GM08714 (cell line): ENCODE results near the gene PPAN.
A peak's percentile ranks its signal among the peaks of the same experiment; 100 is the strongest.

Experiments
- H3K4me3 ChIP-seq: fragments of 200-500 bp; sonication (Bioruptor generic); 2 replicates; pipeline ENCODE4 v1.5.1; 2014; ENCODE audit warnings: mild to moderate bottlenecking, low read length, inconsistent platforms
- ZNF274 ChIP-seq: IDR thresholded peaks from 2 replicates; pipeline ENCODE4 v1.6.1; 2012; ENCODE audit warnings: mild to moderate bottlenecking, low read depth, low read length

Gene PPAN

GRCh38 chr19:10106100-10106936 is at the start of gene PPAN:
Gene PPAN, plus strand, starts transcription at chr19:10106362. Its CDS starts 33 bp downstream, at chr19:10106395.
- no peak for TF ChIP-seq ZNF274
- H3K4me3 ChIP-seq, result peak within 1 kb of the TSS; percentile 75

- H3K4me3 ChIP-seq, result no peak overlapping the region
- TF ChIP-seq ZNF274, result no peak
These were observed 44.3 kb upstream of the PPAN start for GRCh38 chr19:10061717-10062310.

- no peak overlapping the region for H3K4me3 ChIP-seq
- TF ChIP-seq ZNF274, result no peak
These were observed 38.0 kb upstream of the PPAN start for GRCh38 chr19:10068205-10068604.

DNA sequence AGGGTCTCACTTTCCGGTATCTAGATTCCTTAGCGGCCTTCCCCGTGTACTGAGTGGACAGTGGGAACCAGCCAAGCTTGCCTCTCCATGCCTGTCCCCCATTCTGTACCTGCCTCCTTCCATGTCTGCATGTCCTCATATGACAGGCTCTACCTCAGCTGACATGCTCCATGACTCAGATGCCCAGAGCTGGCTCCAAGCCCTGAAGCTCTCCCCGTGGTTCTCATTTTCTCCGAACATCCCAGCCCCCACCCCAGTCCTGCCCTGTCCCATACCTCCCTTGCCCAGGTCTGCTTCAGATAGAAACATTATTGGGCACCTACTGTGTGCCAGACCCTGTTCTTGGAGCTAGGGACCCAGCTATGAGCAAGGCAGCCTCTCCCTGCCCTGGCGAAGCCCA is 37.1 kb upstream of the PPAN start:
- no peak overlapping the region for H3K4me3 ChIP-seq
- no peak for TF ChIP-seq ZNF274

- TF ChIP-seq ZNF274, result no peak
These were observed 35.3 kb upstream of the PPAN start for GRCh38 chr19:10070730-10071446.

DNA sequence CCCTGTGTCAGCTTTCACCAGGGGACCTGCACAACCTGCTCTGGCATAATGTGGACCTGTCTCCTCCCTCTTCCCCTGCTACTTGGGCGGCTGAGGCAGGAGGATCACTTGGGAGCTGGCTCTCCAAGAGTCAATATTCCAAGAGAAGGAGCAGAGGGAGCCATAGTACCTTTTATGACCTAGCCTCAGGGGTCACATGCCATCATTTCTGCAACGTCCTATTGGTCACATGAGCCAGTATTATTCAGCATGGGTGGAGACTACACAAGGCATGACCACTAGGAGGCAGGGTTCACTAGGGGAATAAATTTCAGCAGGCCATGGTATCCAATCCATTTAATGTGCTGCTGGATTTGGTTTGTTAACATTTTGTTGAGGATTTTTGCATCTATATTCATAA is 32.0 kb upstream of the PPAN start:
- no peak overlapping the region for H3K4me3 ChIP-seq
- TF ChIP-seq ZNF274, result no peak

More at GRCh38 chr19:10070730-10071446, 35.3 kb upstream of the PPAN start:
- H3K4me3 ChIP-seq, result no peak overlapping the region

GRCh38 chr19:10076535-10076934 is 29.6 kb upstream of the PPAN start:
- no peak for TF ChIP-seq ZNF274
- no peak overlapping the region for H3K4me3 ChIP-seq

- H3K4me3 ChIP-seq, result no peak overlapping the region
- TF ChIP-seq ZNF274, result no peak
These were observed 27.8 kb upstream of the PPAN start for GRCh38 chr19:10078329-10078728.

DNA sequence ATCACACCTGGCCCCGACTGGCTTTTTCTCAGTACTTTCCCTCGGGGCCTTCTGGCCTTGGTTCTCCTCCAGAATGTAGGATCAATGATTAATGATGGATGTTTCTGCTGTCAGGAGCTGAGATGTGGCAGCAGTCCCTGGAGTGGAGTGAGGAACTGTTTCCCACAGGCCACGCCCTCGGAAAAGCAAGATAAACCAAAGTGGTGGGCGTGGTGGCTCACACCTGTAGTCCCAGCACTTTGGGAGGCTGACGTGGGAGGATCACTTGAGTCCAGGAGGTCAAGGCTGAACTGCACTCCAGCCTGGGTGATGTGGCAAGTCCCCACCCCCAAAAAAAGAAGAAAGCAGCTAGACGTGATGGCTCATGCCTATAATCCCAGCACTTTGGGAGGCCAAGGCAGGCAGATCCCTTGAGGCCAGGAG is 27.1 kb upstream of the PPAN start:
- no peak overlapping the region for H3K4me3 ChIP-seq
- no peak for TF ChIP-seq ZNF274

DNA sequence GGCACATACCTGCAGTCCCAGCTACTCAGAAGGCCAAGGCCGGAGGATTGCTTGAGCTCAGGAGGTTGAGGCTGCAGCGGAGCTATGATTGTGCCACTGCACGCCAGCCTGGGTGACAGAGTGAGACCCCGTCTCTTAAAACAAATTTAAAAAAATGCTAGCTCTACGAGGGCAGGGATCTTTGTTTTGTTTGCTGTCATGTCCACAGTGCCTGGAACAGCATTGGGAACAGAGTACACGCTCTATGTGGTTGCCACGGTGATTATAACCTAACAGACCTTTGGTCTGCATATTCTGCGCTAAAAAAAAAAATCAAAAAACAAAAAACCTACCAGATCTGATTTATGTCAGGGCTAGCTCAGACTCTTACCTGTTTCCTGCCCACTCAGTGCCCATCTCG is 22.3 kb upstream of the PPAN start:
- no peak overlapping the region for H3K4me3 ChIP-seq
- no peak for TF ChIP-seq ZNF274

- no peak for TF ChIP-seq ZNF274
- H3K4me3 ChIP-seq, result no peak overlapping the region
These were observed 21.4 kb upstream of the PPAN start for GRCh38 chr19:10084803-10085202.

DNA sequence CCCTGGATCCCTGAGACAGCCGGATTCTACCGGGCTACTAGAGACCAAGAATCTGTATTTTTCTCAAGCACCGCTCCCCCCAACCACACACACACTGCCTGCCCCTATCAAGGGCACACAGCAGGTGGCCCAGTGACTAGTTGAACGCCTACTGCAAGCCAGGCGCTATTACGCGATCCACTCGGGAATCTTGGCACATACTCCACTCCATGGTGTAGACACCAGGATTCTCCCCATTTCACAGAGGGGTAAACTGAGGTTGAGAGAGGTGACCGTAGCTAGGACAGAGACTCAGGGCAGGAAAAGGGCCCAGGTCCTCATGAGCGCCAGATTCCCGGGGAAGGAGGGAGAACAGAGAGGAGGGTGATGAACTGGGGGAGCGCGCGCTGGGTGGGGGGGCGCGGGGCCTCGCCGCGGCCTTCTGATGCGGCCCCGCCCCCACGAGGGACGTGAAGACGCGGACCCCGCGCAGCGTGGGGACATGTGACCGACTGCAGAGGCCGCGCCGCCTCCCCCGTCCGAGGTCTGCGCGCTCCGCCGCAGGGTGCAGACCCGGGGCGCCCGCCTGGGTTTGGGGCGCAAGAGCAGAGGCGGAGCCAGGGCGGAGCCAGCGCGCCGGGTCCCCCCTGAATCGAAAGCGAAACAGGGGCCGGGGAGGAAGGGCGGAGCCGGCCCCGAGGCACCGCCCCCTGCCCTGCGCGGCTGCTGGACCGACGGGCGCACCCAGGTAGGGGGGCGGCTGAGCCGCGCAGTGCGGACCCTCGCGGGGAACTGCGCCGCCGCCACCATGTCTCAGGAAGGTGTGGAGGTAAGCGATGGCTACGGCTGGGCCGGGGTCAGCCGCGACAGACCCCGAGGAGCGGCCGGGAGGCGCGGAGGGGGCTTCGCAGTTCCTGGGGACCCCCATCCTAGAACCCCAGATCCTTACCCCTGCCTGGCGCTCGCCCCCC is 20.2 kb upstream of the PPAN start, which contains the start of gene SHFL:
Gene SHFL, plus strand, starts transcription at position 677 of the 950 bp plus-strand sequence. Its CDS starts 111 bp downstream, at position 788.
- no peak for TF ChIP-seq ZNF274
- peak within 1 kb of the TSS; percentile 89 for H3K4me3 ChIP-seq

- TF ChIP-seq ZNF274, result no peak
- H3K4me3 ChIP-seq, result peak overlapping the region; percentile 89
These were observed 19.5 kb upstream of the PPAN start for GRCh38 chr19:10086591-10087192.
